ENCODE results near the gene FBXO24. TPM values are rescaled to one million over a fixed set of nuclear protein-coding genes. Genes with fewer than 3 reads are reported as not detected.
A peak's percentile ranks its signal among the peaks of the same experiment; 100 is the strongest.

FBXO24 gene
- total and polyA plus RNA-seq, 8 donors = 0.37 to 0.88 (median 0.44) TPM; not detected in 3

GRCh38 chr7:100544967-100545359 is 41.2 kb upstream of the FBXO24 start:
- Histone ChIP-seq H3K4me3 (peak overlapping the region in 1 of 4 donors; percentile 7), H3K36me3 (peaks cover 4 to 13% (median 10%) of the 10 kb centered on the region in 4 donors), H3K9me3 (no peaks in the 10 kb centered on the region), H3K27ac (peak overlapping the region; percentile 88 to 94 (median 90)), H3K27me3 (no peaks in the 10 kb centered on the region), H3K4me1 (peaks cover 87 to 100% (median 97%) of the 10 kb centered on the region in 4 donors)
- peak in 2 of 3 donors; percentile 23 to 35 for TF ChIP-seq POLR2AphosphoS5 (IDR thresholded peaks at IDR 0.05)
- TF ChIP-seq, protein P1, sequence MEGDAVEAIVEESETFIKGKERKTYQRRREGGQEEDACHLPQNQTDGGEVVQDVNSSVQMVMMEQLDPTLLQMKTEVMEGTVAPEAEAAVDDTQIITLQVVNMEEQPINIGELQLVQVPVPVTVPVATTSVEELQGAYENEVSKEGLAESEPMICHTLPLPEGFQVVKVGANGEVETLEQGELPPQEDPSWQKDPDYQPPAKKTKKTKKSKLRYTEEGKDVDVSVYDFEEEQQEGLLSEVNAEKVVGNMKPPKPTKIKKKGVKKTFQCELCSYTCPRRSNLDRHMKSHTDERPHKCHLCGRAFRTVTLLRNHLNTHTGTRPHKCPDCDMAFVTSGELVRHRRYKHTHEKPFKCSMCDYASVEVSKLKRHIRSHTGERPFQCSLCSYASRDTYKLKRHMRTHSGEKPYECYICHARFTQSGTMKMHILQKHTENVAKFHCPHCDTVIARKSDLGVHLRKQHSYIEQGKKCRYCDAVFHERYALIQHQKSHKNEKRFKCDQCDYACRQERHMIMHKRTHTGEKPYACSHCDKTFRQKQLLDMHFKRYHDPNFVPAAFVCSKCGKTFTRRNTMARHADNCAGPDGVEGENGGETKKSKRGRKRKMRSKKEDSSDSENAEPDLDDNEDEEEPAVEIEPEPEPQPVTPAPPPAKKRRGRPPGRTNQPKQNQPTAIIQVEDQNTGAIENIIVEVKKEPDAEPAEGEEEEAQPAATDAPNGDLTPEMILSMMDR (IDR thresholded peaks at IDR 0.05) = no peak
- intact Hi-C loops (cut with DNase I; ENCODE audit: low total_unique reads) = no loop called here
- peak; percentile 35 to 64 for DNase-seq
- WGBS, 5 donors = 6 to 19% (median 11%) methylated on average over 1 of the region's 1 CpG

- no peaks in the 10 kb centered on the region for H3K27me3 ChIP-seq
- H3K36me3 ChIP-seq = peaks cover 4 to 19% (median 15%) of the 10 kb centered on the region in 4 donors
- H3K4me1 ChIP-seq = peaks cover 81 to 94% (median 92%) of the 10 kb centered on the region in 4 donors
- WGBS, 5 donors = 11 to 23% (median 16%) methylated on average over 3 of the region's 3 CpGs
- H3K9me3 ChIP-seq = no peaks in the 10 kb centered on the region
- no peak overlapping the region for H3K4me3 ChIP-seq
- intact Hi-C loops (cut with DNase I; ENCODE audit: low total_unique reads) = no loop called here
- TF ChIP-seq, protein P1 (IDR thresholded peaks at IDR 0.05) = no peak
- no peak for TF ChIP-seq POLR2A (IDR thresholded peaks at IDR 0.05)
- TF ChIP-seq POLR2AphosphoS5 (IDR thresholded peaks at IDR 0.05) = peak in 2 of 3 donors; percentile 39 to 67
- TF ChIP-seq EP300 (IDR thresholded peaks at IDR 0.05) = no peak
- DNase-seq = peak in 1 of 2 donors; percentile 81
- H3K27ac ChIP-seq = peak overlapping the region; percentile 88 to 94 (median 90)
Measured at GRCh38 chr7:100545360-100546128, 40.6 kb upstream of the FBXO24 start.

- peaks cover 6 to 27% (median 23%) of the 10 kb centered on the region in 4 donors for H3K36me3 ChIP-seq
- no peaks in the 10 kb centered on the region for H3K27me3 ChIP-seq
- peak; percentile 38 to 75 for DNase-seq
- intact Hi-C loops (cut with DNase I; ENCODE audit: low total_unique reads) = no loop called here
- peaks cover 77 to 86% (median 84%) of the 10 kb centered on the region in 4 donors for H3K4me1 ChIP-seq
- H3K27ac ChIP-seq = peak overlapping the region; percentile 88 to 94 (median 90)
- 15 to 26% (median 23%) methylated on average over 10 of the region's 10 CpGs for WGBS, 5 donors
- TF ChIP-seq POLR2AphosphoS5 (IDR thresholded peaks at IDR 0.05) = peak in 2 of 3 donors; percentile 64 to 74
- TF ChIP-seq, protein P1 (IDR thresholded peaks at IDR 0.05) = no peak
- TF ChIP-seq EP300 (IDR thresholded peaks at IDR 0.05) = no peak
- no peak for TF ChIP-seq POLR2A (IDR thresholded peaks at IDR 0.05)
- H3K9me3 ChIP-seq = no peaks in the 10 kb centered on the region
- H3K4me3 ChIP-seq = peak overlapping the region in 1 of 4 donors; percentile 30
Measured at GRCh38 chr7:100546129-100546925, 39.8 kb upstream of the FBXO24 start.

Data from stomach (tissue), 9 donors.